ENCODE data around the gene ARFGAP3.

The ARFGAP3 gene

GRCh38 chr22:42766860-42767259, 90.2 kb downstream of the ARFGAP3 start:
- H2AFZ ChIP-seq (ENCODE audit: low read length) = no peak overlapping the region
- no peak overlapping the region for H3K9ac ChIP-seq (ENCODE audit: low read depth, low read length, poor library complexity, severe bottlenecking)
- H3K4me1 ChIP-seq (ENCODE audit: insufficient read depth, low read length, poor library complexity, severe bottlenecking) = no peaks in the 10 kb centered on the region
- H3K36me3 ChIP-seq (ENCODE audit: insufficient read depth, low read length) = no peaks in the 10 kb centered on the region
- H3K79me2 ChIP-seq (ENCODE audit: insufficient read depth, low read length) = no peaks in the 10 kb centered on the region
- H3K9me2 ChIP-seq (replicated peaks; ENCODE audit: low read depth, low read length) = no peaks in the 10 kb centered on the region
- H3K4me2 ChIP-seq (ENCODE audit: low read depth, low read length, poor library complexity, severe bottlenecking) = no peak overlapping the region
- TF ChIP-seq, protein P1, sequence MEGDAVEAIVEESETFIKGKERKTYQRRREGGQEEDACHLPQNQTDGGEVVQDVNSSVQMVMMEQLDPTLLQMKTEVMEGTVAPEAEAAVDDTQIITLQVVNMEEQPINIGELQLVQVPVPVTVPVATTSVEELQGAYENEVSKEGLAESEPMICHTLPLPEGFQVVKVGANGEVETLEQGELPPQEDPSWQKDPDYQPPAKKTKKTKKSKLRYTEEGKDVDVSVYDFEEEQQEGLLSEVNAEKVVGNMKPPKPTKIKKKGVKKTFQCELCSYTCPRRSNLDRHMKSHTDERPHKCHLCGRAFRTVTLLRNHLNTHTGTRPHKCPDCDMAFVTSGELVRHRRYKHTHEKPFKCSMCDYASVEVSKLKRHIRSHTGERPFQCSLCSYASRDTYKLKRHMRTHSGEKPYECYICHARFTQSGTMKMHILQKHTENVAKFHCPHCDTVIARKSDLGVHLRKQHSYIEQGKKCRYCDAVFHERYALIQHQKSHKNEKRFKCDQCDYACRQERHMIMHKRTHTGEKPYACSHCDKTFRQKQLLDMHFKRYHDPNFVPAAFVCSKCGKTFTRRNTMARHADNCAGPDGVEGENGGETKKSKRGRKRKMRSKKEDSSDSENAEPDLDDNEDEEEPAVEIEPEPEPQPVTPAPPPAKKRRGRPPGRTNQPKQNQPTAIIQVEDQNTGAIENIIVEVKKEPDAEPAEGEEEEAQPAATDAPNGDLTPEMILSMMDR (conservative IDR thresholded peaks at IDR 0.05; ENCODE audit: low read length) = no peak
- TF ChIP-seq EZH2phosphoT487 (IDR thresholded peaks at IDR 0.05; ENCODE audit: borderline replicate concordance) = no peak
- H3K4me3 ChIP-seq (ENCODE audit: low read length, poor library complexity, severe bottlenecking) = no peak overlapping the region
- no peaks in the 10 kb centered on the region for H3K27me3 ChIP-seq (ENCODE audit: insufficient read depth, low read length, poor library complexity, severe bottlenecking)
- H3F3A ChIP-seq (ENCODE audit: low read depth) = no peaks in the 10 kb centered on the region
- H3K9me3 ChIP-seq (ENCODE audit: insufficient read depth, low read depth, low read length) = no peaks in the 10 kb centered on the region
- no peaks in the 10 kb centered on the region for H4K20me1 ChIP-seq (ENCODE audit: insufficient read depth, low read length, poor library complexity, severe bottlenecking)

DNA sequence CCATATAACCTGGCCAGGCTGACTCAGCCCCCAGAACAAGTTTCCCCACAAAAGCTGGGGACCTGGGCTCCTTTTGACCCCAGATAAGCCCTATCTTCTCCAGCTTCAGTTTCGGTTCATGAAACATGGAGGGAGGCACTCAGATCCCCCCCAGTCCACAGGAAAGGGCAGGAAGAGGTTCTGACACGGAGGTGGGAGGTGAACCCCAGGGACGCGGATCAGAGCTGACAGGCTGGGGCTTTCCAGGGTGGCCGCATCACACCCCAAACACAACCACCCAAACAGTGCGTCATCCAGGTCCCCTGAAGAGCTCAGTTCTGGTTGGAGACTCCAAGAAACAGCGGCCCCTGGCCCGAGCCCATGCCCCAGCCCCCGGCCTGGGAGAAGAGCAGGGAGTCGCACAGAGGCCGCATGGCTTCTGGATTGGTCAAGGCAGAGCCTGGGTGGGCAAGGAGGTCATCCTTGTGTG, 92.1 kb downstream of the ARFGAP3 start:
- Histone ChIP-seq H3K9me2 (replicated peaks; ENCODE audit: low read depth, low read length) (no peaks in the 10 kb centered on the region), H3K36me3 (ENCODE audit: insufficient read depth, low read length) (no peaks in the 10 kb centered on the region), H3F3A (ENCODE audit: low read depth) (no peaks in the 10 kb centered on the region), H3K4me2 (ENCODE audit: low read depth, low read length, poor library complexity, severe bottlenecking) (no peak overlapping the region), H3K4me1 (ENCODE audit: insufficient read depth, low read length, poor library complexity, severe bottlenecking) (no peaks in the 10 kb centered on the region), H3K79me2 (ENCODE audit: insufficient read depth, low read length) (no peaks in the 10 kb centered on the region), H3K9ac (ENCODE audit: low read depth, low read length, poor library complexity, severe bottlenecking) (no peak overlapping the region), H3K4me3 (ENCODE audit: low read length, poor library complexity, severe bottlenecking) (no peak overlapping the region), H4K20me1 (ENCODE audit: insufficient read depth, low read length, poor library complexity, severe bottlenecking) (no peaks in the 10 kb centered on the region), H2AFZ (ENCODE audit: low read length) (no peak overlapping the region), H3K9me3 (ENCODE audit: insufficient read depth, low read depth, low read length) (no peaks in the 10 kb centered on the region), H3K27me3 (ENCODE audit: insufficient read depth, low read length, poor library complexity, severe bottlenecking) (no peaks in the 10 kb centered on the region)
- TF ChIP-seq, protein P1 (conservative IDR thresholded peaks at IDR 0.05; ENCODE audit: low read length) = no peak
- TF ChIP-seq EZH2phosphoT487 (IDR thresholded peaks at IDR 0.05; ENCODE audit: borderline replicate concordance) = no peak

GRCh38 chr22:42763965-42764480, 93.0 kb downstream of the ARFGAP3 start:
- Histone ChIP-seq H3K27me3 (ENCODE audit: insufficient read depth, low read length, poor library complexity, severe bottlenecking) (no peaks in the 10 kb centered on the region), H3K79me2 (ENCODE audit: insufficient read depth, low read length) (no peaks in the 10 kb centered on the region), H3K9ac (ENCODE audit: low read depth, low read length, poor library complexity, severe bottlenecking) (no peak overlapping the region), H3K9me3 (ENCODE audit: insufficient read depth, low read depth, low read length) (no peaks in the 10 kb centered on the region), H4K20me1 (ENCODE audit: insufficient read depth, low read length, poor library complexity, severe bottlenecking) (no peaks in the 10 kb centered on the region), H2AFZ (ENCODE audit: low read length) (no peak overlapping the region), H3K9me2 (replicated peaks; ENCODE audit: low read depth, low read length) (no peaks in the 10 kb centered on the region), H3F3A (ENCODE audit: low read depth) (no peaks in the 10 kb centered on the region), H3K4me2 (ENCODE audit: low read depth, low read length, poor library complexity, severe bottlenecking) (no peak overlapping the region), H3K36me3 (ENCODE audit: insufficient read depth, low read length) (no peaks in the 10 kb centered on the region), H3K4me3 (ENCODE audit: low read length, poor library complexity, severe bottlenecking) (no peak overlapping the region), H3K4me1 (ENCODE audit: insufficient read depth, low read length, poor library complexity, severe bottlenecking) (no peaks in the 10 kb centered on the region)
- TF ChIP-seq, protein P1 (conservative IDR thresholded peaks at IDR 0.05; ENCODE audit: low read length) = no peak
- TF ChIP-seq EZH2phosphoT487 (IDR thresholded peaks at IDR 0.05; ENCODE audit: borderline replicate concordance) = no peak

All from Loucy (cell line).